Measurements from ENCODE around the gene GRIA3. TPM values are rescaled to one million over a fixed set of nuclear protein-coding genes. Genes with fewer than 3 reads are reported as not detected.

GRIA3 gene
- total RNA-seq, 1 experiment from 2014 or later = not detected

GRCh38 chrX:123468481-123468880 is 284.4 kb downstream of the GRIA3 start:
- Histone ChIP-seq H3K4me2 (ENCODE audit: low read length) (no peak overlapping the region), H4K20me1 (ENCODE audit: insufficient read depth) (no peaks in the 10 kb centered on the region), H3K9me2 (ENCODE audit: insufficient read depth) (no peaks in the 10 kb centered on the region), H3K79me2 (ENCODE audit: insufficient read depth, low read length) (no peaks in the 10 kb centered on the region), H3K36me3 (ENCODE audit: control insufficient read depth in 1 of 2, insufficient read depth in 2 of 2, low read length in 2 of 2) (no peaks in the 10 kb centered on the region), H3K4me1 (ENCODE audit: control insufficient read depth in 1 of 2, insufficient read depth in 2 of 2, low read length in 2 of 2) (no peaks in the 10 kb centered on the region), H3K27me3 (ENCODE audit: insufficient read depth, low read length) (no peaks in the 10 kb centered on the region), H3K4me3 (replicated peaks in 1 of 2; ENCODE audit: low read depth in 1 of 2, low read length in 2 of 2) (no peak overlapping the region), H3K9me3 (ENCODE audit: control insufficient read depth in 1 of 2, insufficient read depth in 1 of 2, low read depth in 1 of 2, low read length in 2 of 2) (no peaks in the 10 kb centered on the region), H2AFZ (ENCODE audit: low read depth, low read length, poor library complexity, severe bottlenecking) (no peak overlapping the region), H3K27ac (ENCODE audit: low read depth, low read length) (no peak overlapping the region), H3K9ac (ENCODE audit: low read length) (no peak overlapping the region)
- ChIA-PET POLR2A (no interaction called here), CTCF (no interaction called here), RAD21 (ENCODE audit: low non-redundant PET in 1 of 2, low total read pairs in 2 of 2, uncharacterized antibody in 2 of 2, unreplicated experiment in 2 of 2) (no interaction called here)
- TF ChIP-seq SRF (IDR thresholded peaks at IDR 0.05; ENCODE audit: low read depth) (no peak), MAX (IDR thresholded peaks at IDR 0.05) (no peak), TCF7L2 (IDR thresholded peaks at IDR 0.05; ENCODE audit: borderline replicate concordance, extremely low read depth, insufficient read depth, insufficient read length) (no peak), EZH2phosphoT487 (IDR thresholded peaks at IDR 0.05; ENCODE audit: borderline replicate concordance) (no peak), CEBPB (IDR thresholded peaks at IDR 0.05; ENCODE audit: low read depth) (no peak), JUND (IDR thresholded peaks at IDR 0.05) (no peak), FOSL1 (IDR thresholded peaks at IDR 0.05; ENCODE audit: low read depth) (no peak), POLR2AphosphoS5 (IDR thresholded peaks at IDR 0.05; ENCODE audit: low read depth, low read length) (no peak), SP1 (IDR thresholded peaks at IDR 0.05; ENCODE audit: low read depth) (no peak), ATF3 (IDR thresholded peaks at IDR 0.05) (no peak), SIN3A (IDR thresholded peaks at IDR 0.05; ENCODE audit: low read depth) (no peak), POLR2A (IDR thresholded peaks at IDR 0.05; ENCODE audit: borderline replicate concordance, extremely low read depth, insufficient read depth, insufficient read length) (no peak)
- DNase-seq (ENCODE audit: low read depth, low spot score) = no peak
- no TSS peak for BruUV-seq (replicated peaks)
- ATAC-seq = no peak
- intact Hi-C loops (cut with micrococcal nuclease) = no loop called here

- POLR2A ChIA-PET = no interaction called here
- Histone ChIP-seq H3K27ac (ENCODE audit: low read depth, low read length) (no peak overlapping the region), H3K9me2 (ENCODE audit: insufficient read depth) (no peaks in the 10 kb centered on the region), H3K27me3 (ENCODE audit: insufficient read depth, low read length) (no peaks in the 10 kb centered on the region), H3K4me1 (ENCODE audit: control insufficient read depth in 1 of 2, insufficient read depth in 2 of 2, low read length in 2 of 2) (no peaks in the 10 kb centered on the region), H4K20me1 (ENCODE audit: insufficient read depth) (no peaks in the 10 kb centered on the region), H3K9me3 (ENCODE audit: control insufficient read depth in 1 of 2, insufficient read depth in 1 of 2, low read depth in 1 of 2, low read length in 2 of 2) (no peaks in the 10 kb centered on the region), H3K9ac (ENCODE audit: low read length) (no peak overlapping the region), H3K36me3 (ENCODE audit: control insufficient read depth in 1 of 2, insufficient read depth in 2 of 2, low read length in 2 of 2) (no peaks in the 10 kb centered on the region), H3K79me2 (ENCODE audit: insufficient read depth, low read length) (no peaks in the 10 kb centered on the region), H3K4me3 (replicated peaks in 1 of 2; ENCODE audit: low read depth in 1 of 2, low read length in 2 of 2) (no peak overlapping the region), H3K4me2 (ENCODE audit: low read length) (no peak overlapping the region), H2AFZ (ENCODE audit: low read depth, low read length, poor library complexity, severe bottlenecking) (no peak overlapping the region)
- intact Hi-C loops (cut with micrococcal nuclease) = no loop called here
- RAD21 ChIA-PET (ENCODE audit: low non-redundant PET in 1 of 2, low total read pairs in 2 of 2, uncharacterized antibody in 2 of 2, unreplicated experiment in 2 of 2) = no interaction called here
- CTCF ChIA-PET = no interaction called here
- DNase-seq (ENCODE audit: low read depth, low spot score) (no peak), ATAC-seq (no peak)
- TF ChIP-seq SP1 (IDR thresholded peaks at IDR 0.05; ENCODE audit: low read depth) (no peak), ZNF274 (IDR thresholded peaks at IDR 0.05; ENCODE audit: low read depth, low read length) (no peak), YY1 (IDR thresholded peaks at IDR 0.05; ENCODE audit: extremely low read depth, insufficient replicate concordance, low read depth, low read length) (no peak), TCF7L2 (IDR thresholded peaks at IDR 0.05; ENCODE audit: borderline replicate concordance, extremely low read depth, insufficient read depth, insufficient read length) (no peak), EZH2 (IDR thresholded peaks at IDR 0.05) (no peak), POLR2A (IDR thresholded peaks at IDR 0.05; ENCODE audit: borderline replicate concordance, extremely low read depth, insufficient read depth, insufficient read length) (no peak), EGR1 (IDR thresholded peaks at IDR 0.05; ENCODE audit: low read depth) (no peak), EZH2phosphoT487 (IDR thresholded peaks at IDR 0.05; ENCODE audit: borderline replicate concordance) (no peak), POLR2AphosphoS5 (IDR thresholded peaks at IDR 0.05; ENCODE audit: low read depth, low read length) (no peak), REST (IDR thresholded peaks at IDR 0.05; ENCODE audit: low read depth) (no peak), JUND (IDR thresholded peaks at IDR 0.05) (no peak), RAD21 (IDR thresholded peaks at IDR 0.05; ENCODE audit: low read depth) (no peak)
- BruUV-seq (replicated peaks) = no TSS peak
These were observed 291.1 kb downstream of the GRIA3 start for GRCh38 chrX:123475068-123475724.
